ENCODE data around the gene EAF2.

GRCh38 chr3:121786485-121786884, 48.5 kb upstream of the EAF2 start:
- TF ChIP-seq CTCF (IDR thresholded peaks at IDR 0.05) (no peak), POLR2A (IDR thresholded peaks at IDR 0.05) (no peak)

Measured in Peyer's patch (tissue), 4 donors.